Measurements from ENCODE around the gene TUBD1. TPM values are rescaled to one million over a fixed set of nuclear protein-coding genes. Genes with fewer than 3 reads are reported as not detected.
"Not testable (repeated sequence)": the region's sequence is repeated elsewhere in the genome, so short reads cannot be mapped to it uniquely, and the experiment has no call there.

The TUBD1 gene
- total and polyA plus RNA-seq, 8 donors, result 5.9 to 28.6 (median 13.8) TPM; not detected in 1

GRCh38 chr17:59878624-59879023 is 14.1 kb downstream of the TUBD1 start:
- Histone ChIP-seq H3K9me3 (no peaks in the 10 kb centered on the region), H3K4me3 (no peak overlapping the region), H3K36me3 (peaks cover 41 to 99% (median 91%) of the 10 kb centered on the region in 4 donors), H3K27me3 (no peaks in the 10 kb centered on the region), H3K4me1 (peaks cover 0 to 10% (median 4%) of the 10 kb centered on the region in 4 donors), H3K27ac (no peak overlapping the region)
- DNase-seq, result peak in 1 of 2 donors; percentile 9
- TF ChIP-seq EP300 (IDR thresholded peaks at IDR 0.05), result no peak
- TF ChIP-seq POLR2A (IDR thresholded peaks at IDR 0.05), result no peak
- TF ChIP-seq POLR2AphosphoS5 (IDR thresholded peaks at IDR 0.05), result no peak
- TF ChIP-seq CTCF (IDR thresholded peaks at IDR 0.05), result no peak
- intact Hi-C loops (cut with DNase I; ENCODE audit: low total_unique reads), result no loop called here
- 71 to 93% (median 78%) methylated on average over 3 of the region's 3 CpGs for WGBS, 5 donors

GRCh38 chr17:59877965-59878364 is 14.8 kb downstream of the TUBD1 start:
- 87 to 89% (median 89%) methylated on average over 5 of the region's 5 CpGs for WGBS, 5 donors

GRCh38 chr17:59876107-59876506 is 16.6 kb downstream of the TUBD1 start:
- Histone ChIP-seq H3K4me3 (no peak overlapping the region), H3K36me3 (peaks cover 30 to 93% (median 82%) of the 10 kb centered on the region in 4 donors), H3K27ac (no peak overlapping the region), H3K9me3 (no peaks in the 10 kb centered on the region), H3K27me3 (no peaks in the 10 kb centered on the region), H3K4me1 (peaks cover 0 to 28% (median 11%) of the 10 kb centered on the region in 4 donors)
- intact Hi-C loops (cut with DNase I; ENCODE audit: low total_unique reads), result no loop called here
- peak in 1 of 2 donors; percentile 19 for DNase-seq
- TF ChIP-seq EP300 (IDR thresholded peaks at IDR 0.05) (no peak), POLR2A (IDR thresholded peaks at IDR 0.05) (no peak), POLR2AphosphoS5 (IDR thresholded peaks at IDR 0.05) (no peak), CTCF (IDR thresholded peaks at IDR 0.05) (no peak)
- 78 to 90% (median 87%) methylated on average over 3 of the region's 3 CpGs for WGBS, 5 donors

More at GRCh38 chr17:59877965-59878364, 14.8 kb downstream of the TUBD1 start:
- H3K4me1 ChIP-seq, result peaks cover 0 to 13% (median 4%) of the 10 kb centered on the region in 4 donors
- DNase-seq, result no peak
- TF ChIP-seq EP300 (IDR thresholded peaks at IDR 0.05) (no peak), POLR2A (IDR thresholded peaks at IDR 0.05) (no peak), POLR2AphosphoS5 (IDR thresholded peaks at IDR 0.05) (no peak), CTCF (IDR thresholded peaks at IDR 0.05) (no peak)
- H3K9me3 ChIP-seq, result no peaks in the 10 kb centered on the region
- no peaks in the 10 kb centered on the region for H3K27me3 ChIP-seq
- H3K27ac ChIP-seq, result no peak overlapping the region
- H3K4me3 ChIP-seq, result no peak overlapping the region
- H3K36me3 ChIP-seq, result peaks cover 35 to 99% (median 90%) of the 10 kb centered on the region in 4 donors
- intact Hi-C loops (cut with DNase I; ENCODE audit: low total_unique reads), result no loop called here

GRCh38 chr17:59874376-59874775 is 18.4 kb downstream of the TUBD1 start:
- no peaks in the 10 kb centered on the region for H3K27me3 ChIP-seq
- TF ChIP-seq POLR2A (IDR thresholded peaks at IDR 0.05) (no peak), EP300 (IDR thresholded peaks at IDR 0.05) (no peak), CTCF (IDR thresholded peaks at IDR 0.05) (no peak), POLR2AphosphoS5 (IDR thresholded peaks at IDR 0.05) (no peak)

GRCh38 chr17:59873414-59873813 is 19.3 kb downstream of the TUBD1 start:
- peaks cover 8 to 51% (median 25%) of the 10 kb centered on the region in 4 donors for H3K4me1 ChIP-seq
- H3K4me3 ChIP-seq; DNase-seq; intact Hi-C loops (cut with DNase I; ENCODE audit: low total_unique reads); H3K9me3 ChIP-seq; H3K27me3 ChIP-seq: not testable (repeated sequence)
- H3K36me3 ChIP-seq, result peaks cover 22 to 66% (median 57%) of the 10 kb centered on the region in 4 donors
- WGBS, 5 donors, result 95 to 99% (median 96%) methylated on average over 8 of the region's 8 CpGs
- peak overlapping the region in 2 of 5 donors; percentile 52 to 64 for H3K27ac ChIP-seq

More at GRCh38 chr17:59874376-59874775, 18.4 kb downstream of the TUBD1 start:
- 71 to 83% (median 76%) methylated on average over 2 of the region's 2 CpGs for WGBS, 5 donors
- intact Hi-C loops (cut with DNase I; ENCODE audit: low total_unique reads), result no loop called here
- Histone ChIP-seq H3K4me1 (peaks cover 8 to 45% (median 20%) of the 10 kb centered on the region in 4 donors), H3K27ac (peak overlapping the region in 1 of 5 donors; percentile 51), H3K9me3 (no peaks in the 10 kb centered on the region), H3K4me3 (no peak overlapping the region), H3K36me3 (peaks cover 24 to 75% (median 65%) of the 10 kb centered on the region in 4 donors)
- no peak for DNase-seq
